Measurements from ENCODE around the gene TRMT61A. TPM values are rescaled to one million over a fixed set of nuclear protein-coding genes. Genes with fewer than 3 reads are reported as not detected.

TRMT61A gene
- total and polyA plus RNA-seq, 4 donors: 5.3 to 11.7 (median 9.3) TPM

DNA sequence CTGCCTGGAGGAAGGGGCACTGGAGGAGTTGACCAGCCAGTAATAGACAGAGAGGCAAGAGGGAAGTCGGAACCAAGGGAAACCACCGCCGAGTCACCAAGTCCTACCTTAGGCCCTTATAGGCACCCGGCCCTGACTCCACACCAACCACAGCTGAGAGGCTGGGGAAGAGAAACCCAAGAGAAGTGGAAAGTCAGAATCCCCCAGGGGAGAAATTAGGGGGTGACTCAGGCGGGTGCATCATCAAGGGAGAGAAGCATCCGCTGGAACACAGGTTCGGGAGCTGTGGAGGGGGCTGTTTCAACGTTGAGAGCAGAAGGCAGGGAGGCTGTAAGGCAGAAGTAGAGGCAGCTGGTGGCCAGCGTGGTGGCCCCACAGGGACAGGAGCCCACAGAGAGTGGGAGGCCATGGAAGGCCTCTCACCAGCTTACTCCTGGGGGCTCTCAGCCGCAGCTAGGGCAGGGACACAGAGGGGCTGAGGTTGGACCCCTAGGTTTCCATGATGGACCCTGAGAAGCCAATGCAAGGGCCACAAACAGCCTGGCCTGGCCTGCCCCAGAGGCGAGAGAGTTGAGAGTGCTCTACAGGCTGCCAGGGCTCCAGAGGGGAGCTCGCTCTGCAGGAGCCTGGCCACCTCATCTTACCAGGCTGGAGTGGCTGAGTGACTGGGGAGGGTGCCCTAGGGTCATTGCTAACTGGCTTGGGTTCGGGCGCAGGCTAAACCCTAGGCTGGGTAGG is 1.4 kb upstream of the TRMT61A start:
- H3K4me1 ChIP-seq (ENCODE audit: control insufficient read depth, insufficient read depth, low read length): peaks cover 75% of the 10 kb centered on the region
- no peaks in the 10 kb centered on the region for H3K27me3 ChIP-seq (ENCODE audit: control insufficient read depth, insufficient read depth, low read length)
- 81% methylated on average over 9 of the region's 14 CpGs for WGBS (ENCODE audit: insufficient coverage)
- H3K27ac ChIP-seq (ENCODE audit: low read depth, low read length): peak overlapping the region; percentile 94
- no peaks in the 10 kb centered on the region for H3K9me3 ChIP-seq (ENCODE audit: control insufficient read depth, insufficient read depth, low read length)
- no peak for DNase-seq (ENCODE audit: low read depth in 4 of 6, low spot score in 6 of 6)
- H3K4me3 ChIP-seq (ENCODE audit: low read depth, low read length): no peak overlapping the region
- H3K36me3 ChIP-seq (ENCODE audit: control insufficient read depth, insufficient read depth, low read length): peaks cover 37% of the 10 kb centered on the region

DNA sequence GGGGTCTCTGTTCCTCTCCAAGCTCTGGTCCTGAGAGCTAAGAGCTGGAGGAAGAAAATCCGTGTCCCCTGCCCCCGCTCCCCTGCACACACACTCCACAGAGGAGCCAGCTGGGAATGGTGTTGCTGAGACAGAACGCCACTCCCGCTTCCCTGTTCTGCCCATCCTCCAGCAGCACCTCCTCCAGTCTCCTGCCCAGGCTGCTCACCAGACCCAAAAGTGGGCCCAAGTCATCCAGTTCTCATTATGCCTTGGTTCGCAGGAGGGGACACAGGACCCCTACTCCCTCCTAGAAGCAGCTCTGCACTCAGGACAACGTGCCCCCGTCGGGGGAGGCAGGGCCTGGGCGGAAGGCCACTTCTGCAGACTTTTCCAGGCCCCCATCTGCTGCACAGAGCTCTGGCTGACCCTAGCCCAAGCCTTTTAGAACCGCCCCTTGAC is 830 bp upstream of the TRMT61A start:
- peaks cover 71% of the 10 kb centered on the region for H3K4me1 ChIP-seq (ENCODE audit: control insufficient read depth, insufficient read depth, low read length)
- peak overlapping the region; percentile 70 for H3K4me3 ChIP-seq (ENCODE audit: low read depth, low read length)
- H3K9me3 ChIP-seq (ENCODE audit: control insufficient read depth, insufficient read depth, low read length): no peaks in the 10 kb centered on the region
- peaks cover 43% of the 10 kb centered on the region for H3K36me3 ChIP-seq (ENCODE audit: control insufficient read depth, insufficient read depth, low read length)
- no peak for DNase-seq (ENCODE audit: low read depth in 4 of 6, low spot score in 6 of 6)
- WGBS (ENCODE audit: insufficient coverage): 39% methylated on average over 10 of the region's 10 CpGs
- H3K27me3 ChIP-seq (ENCODE audit: control insufficient read depth, insufficient read depth, low read length): no peaks in the 10 kb centered on the region
- peak overlapping the region; percentile 94 for H3K27ac ChIP-seq (ENCODE audit: low read depth, low read length)

DNA sequence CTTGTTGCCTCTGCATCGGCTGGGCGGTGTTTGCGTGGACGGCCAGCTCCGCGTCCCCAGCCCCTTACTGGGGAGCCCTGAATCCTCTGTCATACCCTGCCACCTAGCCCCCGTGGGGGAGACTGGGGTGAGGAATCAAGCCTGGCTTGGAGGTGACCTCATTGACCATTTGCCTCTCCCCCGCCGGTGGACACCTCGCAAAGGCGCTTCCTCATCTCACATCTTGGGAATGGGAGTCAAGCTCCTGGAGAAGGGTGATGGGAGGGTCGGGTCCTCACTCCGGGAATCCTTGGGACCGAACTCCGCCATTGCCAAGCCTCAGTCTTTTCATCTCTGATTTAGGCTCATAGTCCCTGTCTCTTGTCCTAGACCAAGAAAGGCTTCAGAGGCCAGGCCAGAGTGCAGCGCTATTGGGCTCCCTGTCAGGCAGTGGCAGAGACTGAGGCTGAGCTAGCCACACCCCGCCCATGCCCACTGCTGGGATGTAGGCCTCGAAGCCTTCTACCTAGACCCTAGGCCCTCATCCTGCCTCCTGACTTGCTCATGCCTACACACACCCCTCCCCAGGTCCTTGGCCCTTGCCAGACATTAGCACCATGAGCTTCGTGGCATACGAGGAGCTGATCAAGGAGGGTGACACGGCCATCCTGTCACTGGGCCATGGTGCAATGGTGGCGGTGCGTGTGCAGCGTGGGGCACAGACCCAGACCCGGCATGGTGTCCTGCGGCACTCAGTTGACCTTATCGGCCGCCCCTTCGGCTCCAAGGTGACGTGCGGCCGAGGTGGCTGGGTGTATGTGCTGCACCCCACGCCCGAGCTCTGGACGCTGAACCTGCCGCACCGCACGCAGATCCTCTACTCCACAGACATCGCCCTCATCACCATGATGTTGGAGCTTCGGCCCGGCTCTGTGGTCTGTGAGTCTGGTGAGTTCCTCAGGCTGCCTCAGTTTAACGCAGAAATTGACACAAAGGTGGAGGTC is 678 bp downstream of the TRMT61A start:
- no peak overlapping the region for H3K27ac ChIP-seq (ENCODE audit: low read depth, low read length)
- no peaks in the 10 kb centered on the region for H3K27me3 ChIP-seq (ENCODE audit: control insufficient read depth, insufficient read depth, low read length)
- peaks cover 58% of the 10 kb centered on the region for H3K36me3 ChIP-seq (ENCODE audit: control insufficient read depth, insufficient read depth, low read length)
- DNase-seq (ENCODE audit: low read depth in 4 of 6, low spot score in 6 of 6): no peak
- peaks cover 56% of the 10 kb centered on the region for H3K4me1 ChIP-seq (ENCODE audit: control insufficient read depth, insufficient read depth, low read length)
- H3K9me3 ChIP-seq (ENCODE audit: control insufficient read depth, insufficient read depth, low read length): no peaks in the 10 kb centered on the region
- peak overlapping the region; percentile 70 for H3K4me3 ChIP-seq (ENCODE audit: low read depth, low read length)
- WGBS (ENCODE audit: insufficient coverage): 57% methylated on average over 28 of the region's 42 CpGs

DNA sequence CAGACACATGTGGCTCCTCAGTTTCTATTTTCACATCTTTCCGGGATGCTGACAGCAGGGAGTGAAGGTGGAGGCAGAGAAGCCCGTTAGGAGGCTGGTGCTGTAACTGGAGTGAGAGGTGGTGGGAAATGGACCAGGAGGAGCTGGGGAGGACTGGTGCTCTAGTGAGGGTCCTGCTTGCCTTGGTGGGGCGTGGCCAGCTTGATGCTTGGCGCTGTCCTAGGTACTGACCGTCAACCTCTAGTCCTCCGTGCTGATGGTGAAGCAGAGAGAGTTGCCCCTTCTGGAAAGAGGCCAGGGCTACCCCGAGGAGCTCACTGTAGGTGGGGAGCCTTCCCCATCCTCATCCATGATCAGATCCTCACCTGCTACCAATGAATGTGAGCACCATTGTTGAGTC is 1.4 kb downstream of the TRMT61A start:
- H3K27ac ChIP-seq (ENCODE audit: low read depth, low read length): no peak overlapping the region
- H3K36me3 ChIP-seq (ENCODE audit: control insufficient read depth, insufficient read depth, low read length): peaks cover 65% of the 10 kb centered on the region
- no peaks in the 10 kb centered on the region for H3K27me3 ChIP-seq (ENCODE audit: control insufficient read depth, insufficient read depth, low read length)
- no peak overlapping the region for H3K4me3 ChIP-seq (ENCODE audit: low read depth, low read length)
- peaks cover 49% of the 10 kb centered on the region for H3K4me1 ChIP-seq (ENCODE audit: control insufficient read depth, insufficient read depth, low read length)
- no peaks in the 10 kb centered on the region for H3K9me3 ChIP-seq (ENCODE audit: control insufficient read depth, insufficient read depth, low read length)
- 55% methylated on average over 6 of the region's 7 CpGs for WGBS (ENCODE audit: insufficient coverage)
- no peak for DNase-seq (ENCODE audit: low read depth in 4 of 6, low spot score in 6 of 6)

DNA sequence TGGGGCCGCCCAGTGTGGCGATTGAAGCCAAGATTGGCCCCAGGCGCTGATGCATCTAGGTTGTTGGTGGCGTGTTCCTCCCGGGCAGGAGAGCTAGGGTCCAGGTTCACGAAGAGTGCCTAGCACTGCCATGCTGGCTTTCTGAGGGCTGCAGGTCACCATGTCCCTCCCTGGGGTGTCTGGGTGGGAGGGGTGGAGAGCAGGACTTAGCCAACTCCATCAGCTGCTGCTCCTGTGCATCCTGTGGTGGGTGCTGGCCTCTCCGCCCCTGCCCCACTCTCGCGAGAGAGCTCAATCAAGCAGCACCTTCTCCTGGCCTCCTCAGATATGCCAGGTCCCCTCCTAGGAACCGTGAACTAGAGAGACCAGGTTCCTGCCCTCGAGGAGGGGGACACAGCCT is 1.8 kb downstream of the TRMT61A start:
- Histone ChIP-seq H3K4me3 (ENCODE audit: low read depth, low read length) (no peak overlapping the region), H3K27ac (ENCODE audit: low read depth, low read length) (no peak overlapping the region)
- DNase-seq (ENCODE audit: low read depth in 4 of 6, low spot score in 6 of 6): no peak

DNA sequence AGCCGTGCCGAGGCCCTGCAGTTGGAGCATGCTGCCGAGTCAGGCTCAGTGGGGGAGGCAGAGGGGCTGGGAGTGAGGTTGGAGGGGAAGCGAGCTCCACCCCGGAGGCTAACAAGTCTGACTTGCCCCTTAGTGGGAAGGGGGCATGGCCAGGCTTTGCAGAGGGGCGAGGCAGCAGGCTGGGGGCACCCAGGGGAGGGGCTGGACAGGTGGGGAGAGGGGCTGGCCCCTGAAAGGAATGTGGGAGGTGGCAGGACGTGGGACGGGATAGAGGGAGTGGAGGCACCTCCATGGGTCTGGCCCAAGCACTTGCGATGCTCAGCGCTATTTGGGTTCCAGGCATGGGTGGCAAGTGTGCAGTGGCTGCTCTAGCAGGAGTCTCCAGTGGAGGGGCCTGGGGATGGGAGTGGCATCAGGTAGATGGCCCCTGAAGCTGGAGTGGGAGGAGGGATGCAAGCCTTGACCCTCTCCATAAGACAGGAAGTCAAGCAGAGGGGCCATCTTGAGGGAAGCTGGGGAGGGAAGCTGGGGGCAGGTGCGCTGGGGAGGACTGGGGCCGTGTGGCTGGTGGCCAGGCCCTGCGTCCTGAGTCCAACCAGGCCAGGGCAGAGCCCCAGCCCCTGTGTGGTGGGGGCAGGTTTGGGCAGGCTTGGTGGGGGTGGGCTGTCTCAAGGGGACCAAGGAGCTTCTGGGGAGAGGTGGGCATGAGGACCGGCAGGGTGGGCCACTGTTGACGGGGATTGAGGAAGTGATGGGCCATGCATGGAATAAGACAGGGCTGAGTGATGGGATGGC is 2.6 kb downstream of the TRMT61A start:
- H3K4me1 ChIP-seq (ENCODE audit: control insufficient read depth, insufficient read depth, low read length): peaks cover 41% of the 10 kb centered on the region
- WGBS (ENCODE audit: insufficient coverage): 89% methylated on average over 13 of the region's 15 CpGs
- no peak overlapping the region for H3K27ac ChIP-seq (ENCODE audit: low read depth, low read length)
- H3K9me3 ChIP-seq (ENCODE audit: control insufficient read depth, insufficient read depth, low read length): no peaks in the 10 kb centered on the region
- H3K4me3 ChIP-seq (ENCODE audit: low read depth, low read length): no peak overlapping the region
- no peak for DNase-seq (ENCODE audit: low read depth in 4 of 6, low spot score in 6 of 6)
- peaks cover 72% of the 10 kb centered on the region for H3K36me3 ChIP-seq (ENCODE audit: control insufficient read depth, insufficient read depth, low read length)
- H3K27me3 ChIP-seq (ENCODE audit: control insufficient read depth, insufficient read depth, low read length): no peaks in the 10 kb centered on the region

More for the DNA sequence above, 1.8 kb downstream of the TRMT61A start:
- peaks cover 68% of the 10 kb centered on the region for H3K36me3 ChIP-seq (ENCODE audit: control insufficient read depth, insufficient read depth, low read length)
- peaks cover 46% of the 10 kb centered on the region for H3K4me1 ChIP-seq (ENCODE audit: control insufficient read depth, insufficient read depth, low read length)
- no peaks in the 10 kb centered on the region for H3K27me3 ChIP-seq (ENCODE audit: control insufficient read depth, insufficient read depth, low read length)
- H3K9me3 ChIP-seq (ENCODE audit: control insufficient read depth, insufficient read depth, low read length): no peaks in the 10 kb centered on the region
- WGBS (ENCODE audit: insufficient coverage): 96% methylated on average over 11 of the region's 11 CpGs

DNA sequence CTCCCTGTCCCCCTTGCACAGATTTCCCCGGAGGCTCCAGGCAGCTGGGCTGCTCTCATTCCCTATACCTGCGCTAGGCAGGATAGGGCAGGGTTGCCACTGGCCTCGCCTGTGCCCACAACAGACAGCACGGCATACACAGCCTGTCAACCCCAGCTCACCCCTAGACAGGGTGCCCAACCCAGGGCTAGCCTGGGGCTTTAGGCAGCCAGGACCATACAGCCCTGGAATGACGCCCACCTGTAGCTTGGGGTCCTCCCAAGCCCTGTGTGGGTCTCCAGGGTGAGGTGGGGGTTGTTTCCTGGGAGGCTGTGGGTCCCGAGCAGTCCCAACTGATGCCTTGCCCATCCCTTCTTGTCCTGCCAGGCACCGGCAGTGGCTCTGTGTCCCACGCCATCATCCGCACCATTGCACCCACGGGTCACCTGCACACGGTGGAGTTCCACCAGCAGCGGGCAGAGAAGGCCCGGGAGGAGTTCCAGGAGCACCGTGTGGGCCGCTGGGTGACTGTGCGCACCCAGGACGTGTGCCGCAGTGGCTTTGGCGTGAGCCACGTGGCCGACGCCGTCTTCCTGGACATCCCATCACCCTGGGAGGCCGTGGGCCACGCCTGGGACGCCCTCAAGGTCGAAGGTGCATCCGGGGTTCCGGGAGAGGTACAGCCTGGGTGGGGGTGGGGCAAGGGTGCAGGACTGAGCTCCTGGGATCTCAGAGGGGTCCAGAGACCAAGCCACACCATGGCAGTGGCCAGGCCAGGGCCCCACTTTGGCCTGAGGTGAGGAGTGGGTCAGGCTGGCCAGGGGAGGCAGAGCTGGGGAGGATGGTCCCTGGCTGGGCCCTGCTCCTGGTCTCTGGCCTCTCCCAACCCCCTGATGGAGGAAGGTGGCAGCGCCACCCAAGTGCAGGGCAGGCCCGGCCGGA is 3.5 kb downstream of the TRMT61A start:
- no peak for DNase-seq (ENCODE audit: low read depth in 4 of 6, low spot score in 6 of 6)
- Histone ChIP-seq H3K4me1 (ENCODE audit: control insufficient read depth, insufficient read depth, low read length) (peaks cover 38% of the 10 kb centered on the region), H3K9me3 (ENCODE audit: control insufficient read depth, insufficient read depth, low read length) (no peaks in the 10 kb centered on the region), H3K36me3 (ENCODE audit: control insufficient read depth, insufficient read depth, low read length) (peaks cover 80% of the 10 kb centered on the region), H3K27me3 (ENCODE audit: control insufficient read depth, insufficient read depth, low read length) (no peaks in the 10 kb centered on the region), H3K4me3 (ENCODE audit: low read depth, low read length) (no peak overlapping the region), H3K27ac (ENCODE audit: low read depth, low read length) (no peak overlapping the region)
- 94% methylated on average over 25 of the region's 32 CpGs for WGBS (ENCODE audit: insufficient coverage)

DNA sequence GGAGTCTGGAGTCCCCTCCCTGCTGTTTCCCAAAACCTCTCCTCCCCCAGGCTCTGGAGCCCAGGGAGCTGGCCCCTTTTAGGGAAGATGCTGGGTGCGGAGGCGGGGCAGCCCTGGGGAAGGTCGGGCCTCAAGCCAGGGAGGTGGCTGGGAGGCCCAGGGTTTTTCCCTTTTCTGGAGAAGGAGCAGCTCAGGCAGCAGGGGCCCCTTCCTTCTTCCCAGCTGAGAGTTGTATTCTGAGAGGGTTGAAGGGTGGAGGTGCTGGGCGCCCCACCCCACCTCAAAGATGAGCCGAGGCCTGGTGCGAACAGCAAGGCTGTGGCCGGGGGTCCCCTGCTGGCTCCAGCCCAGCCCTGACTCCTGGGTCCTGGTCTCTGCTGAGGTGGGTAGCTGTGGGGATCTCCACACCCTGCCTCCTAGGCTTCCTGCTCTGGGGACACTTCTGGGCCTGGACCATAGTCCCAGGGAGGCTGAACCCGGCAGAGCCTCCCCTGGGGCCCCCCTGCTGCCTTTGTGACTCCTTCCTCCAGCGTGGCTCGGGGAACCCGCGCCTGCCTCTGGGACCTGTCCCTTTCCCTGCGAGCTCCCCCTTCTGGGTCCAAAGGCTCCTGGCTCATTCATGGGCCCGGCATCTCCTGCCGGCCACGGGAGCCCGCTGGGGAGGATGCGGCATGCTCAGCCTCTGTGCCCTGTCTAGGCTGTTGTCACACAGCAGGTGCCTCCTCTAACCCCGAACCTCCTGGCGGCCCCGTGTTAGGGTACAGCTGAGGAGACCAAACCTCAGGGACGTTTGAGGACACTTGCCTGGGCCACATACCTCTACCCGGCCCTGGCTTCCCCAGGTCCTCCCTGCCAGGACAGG is 4.4 kb downstream of the TRMT61A start:
- H3K27ac ChIP-seq (ENCODE audit: low read depth, low read length): no peak overlapping the region
- no peaks in the 10 kb centered on the region for H3K9me3 ChIP-seq (ENCODE audit: control insufficient read depth, insufficient read depth, low read length)
- 86% methylated on average over 17 of the region's 23 CpGs for WGBS (ENCODE audit: insufficient coverage)
- H3K4me3 ChIP-seq (ENCODE audit: low read depth, low read length): no peak overlapping the region
- no peak for DNase-seq (ENCODE audit: low read depth in 4 of 6, low spot score in 6 of 6)
- H3K27me3 ChIP-seq (ENCODE audit: control insufficient read depth, insufficient read depth, low read length): no peaks in the 10 kb centered on the region
- peaks cover 85% of the 10 kb centered on the region for H3K36me3 ChIP-seq (ENCODE audit: control insufficient read depth, insufficient read depth, low read length)
- peaks cover 35% of the 10 kb centered on the region for H3K4me1 ChIP-seq (ENCODE audit: control insufficient read depth, insufficient read depth, low read length)
